Heart right ventricle (tissue), 16 donors: ENCODE results near the gene ATP2B1. TPM values are rescaled to one million over a fixed set of nuclear protein-coding genes. Genes with fewer than 3 reads are reported as not detected.

Source experiments
- ATAC-seq, 8 donors: fragments of 200-7000 bp; cut with Tn5 transposase; one replicate each; pipeline ENCODE4 v1.9.1; 2020; ENCODE audit warnings: mild to moderate bottlenecking in 8 of 8, moderate library complexity in 8 of 8, moderate number of reproducible peaks in 1 of 8
- DNase-seq, 2 donors: peaks; one replicate each; pipeline ENCODE4 v3.0.0-alpha.2; 2020
- H3K27ac ChIP-seq, 10 donors: fragments of 200-600 bp; sonication (generic) in 2 of 10; one replicate each; pipeline versions ENCODE4 v1.5.0 to v1.8.0; 2020 to 2022; ENCODE audit warnings: mild to moderate bottlenecking in 3 of 10
- H3K27me3 ChIP-seq, 7 donors: fragments of 200-600 bp; one replicate each; pipeline ENCODE4 v1.8.0; 2021 to 2022; ENCODE audit warnings: mild to moderate bottlenecking in 2 of 7
- H3K36me3 ChIP-seq, 9 donors: fragments of 200-600 bp; sonication (generic) in 1 of 9; one replicate each; pipeline versions ENCODE4 v1.5.0 to v1.8.0; 2020 to 2022; ENCODE audit warnings: mild to moderate bottlenecking in 2 of 9
- H3K4me1 ChIP-seq, 9 donors: fragments of 200-600 bp; sonication (generic) in 1 of 9; one replicate each; pipeline versions ENCODE4 v1.5.0 to v1.8.0; 2020 to 2022; ENCODE audit warnings: mild to moderate bottlenecking in 4 of 9
- H3K4me3 ChIP-seq, 10 donors: fragments of 200-600 bp; sonication (generic) in 2 of 10; one replicate each; pipeline versions ENCODE4 v1.5.0 to v1.8.0; 2020 to 2022; ENCODE audit warnings: mild to moderate bottlenecking in 7 of 10, moderate library complexity in 2 of 10
- H3K9me3 ChIP-seq, 11 donors: fragments of 200-600 bp in 10 of 11; sonication (generic) in 2 of 11; one replicate each; pipeline versions ENCODE4 v1.5.0 to v1.8.0; 2013 to 2022; ENCODE audit warnings: mild to moderate bottlenecking in 2 of 11, control low read depth in 1 of 11, moderate library complexity in 1 of 11
- CTCF ChIP-seq, 9 donors: fragments of 200-600 bp; sonication (generic) in 2 of 9; IDR thresholded peaks; one replicate each; pipeline versions ENCODE4 v1.5.0 to v1.8.0; 2021 to 2022; ENCODE audit warnings: antibody characterized with exemption in 9 of 9, mild to moderate bottlenecking in 5 of 9, moderate library complexity in 1 of 9
- WGBS, 2 donors: extraction: QIAGEN DNeasy Blood & Tissue Kit; methylation state at CpG; one replicate each; pipeline ENCODE4 v1.1.7; 2013; ENCODE audit warnings: inconsistent platforms in 1 of 2; 5-methylcytosine and 5-hydroxymethylcytosine counted together
- intact Hi-C, 10 donors: fragments of 100-400 bp; cut with DNase I; formaldehyde crosslinking; loops; one replicate each; pipeline versions ENCODE4 v1.11.1 to v1.14.2; 2022
- polyA plus RNA-seq, 2 donors: library from polyadenylated mRNA; stranded (reverse); fragments of 200-250 nt; gene quantifications; one replicate each; pipeline ENCODE4 v1.2.3, GENCODE V29; 2013
- total RNA-seq, 10 donors: library from RNA; stranded (reverse); fragmentation: NEBNext Ultra II Directional in 3 of 10; extraction: Animal tissue kit (Norgen Biotek cat#: 25700) in 3 of 10; gene quantifications; one replicate each; pipeline versions ENCODE4 v1.2.1 to v1.2.4, GENCODE V29; 2021 to 2023
- donor health status: Arrhythmogenic right ventricular cardiomyopathy.
- donor health status: ischemic (EF 13 %, LVEDD 7.1; RV severe dilation, severe dysfunction).
- donor health status: healthy with polysubstance abuse.
- donor health status: DM: no; HTN: yes; CAD: no.
- donor health status: DM: no; HTN: no; CAD: no.
- donor health status: ischemic (EF 25% LVEDD 6.9; RV normal size, moderate dysfunction).
- donor health status: ischemic (EF 25% LVEDD 5.7; RV mildly dilated, moderate dysfunction).
- donor health status: healthy.
- donor health status: DM: yes; HTN: yes; CAD: no.
- donor health status: Ischemic cardiomyopathy.
- donor health status: ischemic (EF 35%, LVEDD 5.7; RV mildly dilated, moderate dysfunction).
- donor health status: nonischemic (EF 11% LVEDD 7.7; RV severe dilation, severe dysfunction).
- donor health status: DM: yes; HTN: yes; CAD: no.
- donor health status: PGD.
- donor health status: ischemic (EF 29% LVEDD 5.4; RV normal size, mild dysfunction).
- donor health status: nonischemic (EF 23%, LVEDD 6.1; RV moderate dilation, normal function).

The ATP2B1 gene
- total and polyA plus RNA-seq, 12 donors, result 5.9 to 20.5 (median 15.2) TPM

GRCh38 chr12:89542912-89543592, 165.6 kb downstream of the ATP2B1 start:
- Histone ChIP-seq H3K9me3 (no peaks in the 10 kb centered on the region), H3K27ac (no peak overlapping the region), H3K4me1 (peaks cover 0 to 30% (median 21%) of the 10 kb centered on the region in 9 donors), H3K36me3 (no peaks in the 10 kb centered on the region), H3K27me3 (no peaks in the 10 kb centered on the region), H3K4me3 (no peak overlapping the region)
- intact Hi-C loops, result loop anchor here in 9 of 10 donors (5.0 to 10.0 kb wide), 9 partner anchors 162 to 1392 kb away; partner anchors contain the start of gene ATP2B1 (in 4 of the 9)
- WGBS, 2 donors, result 9 to 12% methylated on average over 6 of the region's 6 CpGs
- DNase-seq (peak in 1 of 2 donors; percentile 74), ATAC-seq (peak; percentile 56 to 86 (median 74))
- peak; percentile 72 to 96 (median 91) for TF ChIP-seq CTCF (IDR thresholded peaks at IDR 0.05)

- ATAC-seq (no peak), DNase-seq (no peak)
Observed at GRCh38 chr12:89542236-89542635, 166.4 kb downstream of the ATP2B1 start.

GRCh38 chr12:89540586-89540985, 168.1 kb downstream of the ATP2B1 start:
- DNase-seq (no peak), ATAC-seq (no peak)
- TF ChIP-seq CTCF (IDR thresholded peaks at IDR 0.05), result no peak
- H3K9me3 ChIP-seq, result no peaks in the 10 kb centered on the region
- peaks cover 0 to 29% (median 21%) of the 10 kb centered on the region in 9 donors for H3K4me1 ChIP-seq
- no peak overlapping the region for H3K27ac ChIP-seq
- H3K4me3 ChIP-seq, result no peak overlapping the region
- no peaks in the 10 kb centered on the region for H3K36me3 ChIP-seq
- H3K27me3 ChIP-seq, result no peaks in the 10 kb centered on the region
- intact Hi-C loops, result loop anchor here in 9 of 10 donors (5.0 to 10.0 kb wide), 9 partner anchors 164 to 1394 kb away; partner anchors contain the start of gene ATP2B1 (in 4 of the 9)
- WGBS, 2 donors, result 65 to 66% methylated on average over 3 of the region's 3 CpGs

More at GRCh38 chr12:89542236-89542635, 166.4 kb downstream of the ATP2B1 start:
- Histone ChIP-seq H3K4me1 (peaks cover 0 to 30% (median 21%) of the 10 kb centered on the region in 9 donors), H3K27ac (no peak overlapping the region), H3K36me3 (no peaks in the 10 kb centered on the region), H3K27me3 (no peaks in the 10 kb centered on the region), H3K9me3 (no peaks in the 10 kb centered on the region), H3K4me3 (no peak overlapping the region)
- 93 to 94% methylated on average over 2 of the region's 2 CpGs for whole genome bisulfite sequencing, 2 donors
- intact Hi-C loops, result loop anchor here in 9 of 10 donors (5.0 to 10.0 kb wide), 9 partner anchors 163 to 1393 kb away; partner anchors contain the start of gene ATP2B1 (in 4 of the 9)
- no peak for TF ChIP-seq CTCF (IDR thresholded peaks at IDR 0.05)

GRCh38 chr12:89539426-89540223, 169.0 kb downstream of the ATP2B1 start:
- no peaks in the 10 kb centered on the region for H3K27me3 ChIP-seq
- no peak for TF ChIP-seq CTCF (IDR thresholded peaks at IDR 0.05)
- ATAC-seq, result no peak
- H3K27ac ChIP-seq, result no peak overlapping the region
- WGBS, 2 donors, result 63 to 90% methylated on average over 5 of the region's 5 CpGs
- intact Hi-C loops, result loop anchor here in 9 of 10 donors (5.0 to 10.0 kb wide), 9 partner anchors 165 to 1395 kb away; partner anchors contain the start of gene ATP2B1 (in 4 of the 9)
- no peak for DNase-seq
- no peaks in the 10 kb centered on the region for H3K36me3 ChIP-seq
- H3K4me3 ChIP-seq, result no peak overlapping the region
- H3K4me1 ChIP-seq, result peaks cover 0 to 20% (median 12%) of the 10 kb centered on the region in 9 donors
- no peaks in the 10 kb centered on the region for H3K9me3 ChIP-seq
